GM21576 (cell line): ENCODE results near the gene ZNRF1.
"Not testable (repeated sequence)": the region's sequence is repeated elsewhere in the genome, so short reads cannot be mapped to it uniquely, and the experiment has no call there.

Experiments
- ATAC-seq: cut with Tn5 transposase; IDR thresholded peaks from one replicate; pipeline ENCODE4 v1.9.1; 2021; ENCODE audit warnings: mild to moderate bottlenecking, moderate library complexity; ENCODE audit not compliant: unreplicated experiment

Gene ZNRF1

GRCh38 chr16:74998481-74999218 is at the start of gene ZNRF1:
Gene ZNRF1 (plus strand): TSS chr16:74999024. CDS start chr16:74999672, 648 bp downstream.
- peak; percentile 54 for ATAC-seq

- ATAC-seq, result no peak
These were observed 49.5 kb upstream of the ZNRF1 start for GRCh38 chr16:74949309-74949708.

DNA sequence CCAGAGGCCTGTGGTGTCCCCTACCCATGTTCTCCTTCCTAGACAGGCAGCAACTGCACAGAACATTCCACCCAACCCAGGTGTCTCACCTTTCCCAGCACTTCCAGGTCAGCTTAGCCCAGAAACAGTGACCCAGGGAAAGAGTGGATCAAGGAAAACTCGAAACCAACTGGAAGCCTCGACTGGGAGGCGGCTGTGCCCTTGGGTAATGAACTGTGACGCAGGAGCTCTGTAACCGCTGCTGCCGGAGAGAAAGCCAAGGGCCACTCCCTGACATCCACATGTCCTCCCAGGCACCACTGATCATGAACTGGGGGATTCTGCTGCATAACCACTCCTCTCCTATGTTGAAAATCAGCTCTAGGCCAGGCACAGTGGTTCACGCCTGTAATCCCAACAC is 48.3 kb upstream of the ZNRF1 start:
- ATAC-seq, result no peak

DNA sequence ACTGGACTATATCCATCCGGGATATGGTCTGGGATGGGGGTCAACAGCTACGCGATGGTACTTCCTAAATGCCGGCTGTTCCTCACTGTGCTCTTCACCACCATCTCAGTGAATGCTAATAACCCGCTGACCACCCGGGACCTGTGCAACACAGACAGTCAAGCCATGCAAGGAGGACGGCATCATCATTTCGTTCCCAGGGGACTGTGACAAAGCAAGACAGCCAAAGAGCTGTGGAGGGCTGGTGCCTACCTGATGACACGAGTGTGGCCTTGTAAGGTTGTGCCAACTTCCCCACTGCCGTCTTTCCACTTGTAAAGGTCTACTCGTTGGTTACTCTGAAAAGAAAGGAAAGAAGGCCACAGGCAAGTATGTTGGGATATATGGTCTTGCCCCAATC is 47.6 kb upstream of the ZNRF1 start:
- no peak for ATAC-seq

- ATAC-seq, result no peak
These were observed 47.1 kb upstream of the ZNRF1 start for GRCh38 chr16:74951681-74952080.

GRCh38 chr16:74954763-74955162 is 44.1 kb upstream of the ZNRF1 start:
- ATAC-seq, result no peak

DNA sequence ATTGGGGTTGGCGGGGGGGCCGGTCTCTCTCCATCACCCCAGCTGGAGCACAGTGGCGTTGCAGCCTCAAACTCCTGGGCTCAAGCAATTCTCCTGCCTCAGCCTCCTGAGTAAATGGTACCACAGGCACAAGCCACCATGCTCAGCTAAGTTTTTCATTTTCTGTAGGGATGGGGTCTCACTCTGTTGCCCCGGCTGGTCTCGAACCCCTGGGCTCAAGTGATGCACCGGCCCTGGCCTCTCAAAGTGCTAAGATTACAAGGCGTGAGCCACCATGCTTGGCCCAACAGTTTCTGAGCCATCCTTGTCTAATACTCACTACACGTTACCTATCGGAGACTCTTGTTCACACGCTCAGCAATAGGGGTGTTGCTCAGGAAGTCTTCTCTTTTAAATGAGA is 25.5 kb upstream of the ZNRF1 start:
- ATAC-seq, result no peak

GRCh38 chr16:74975591-74975990 is 23.2 kb upstream of the ZNRF1 start:
- no peak for ATAC-seq

- no peak for ATAC-seq
These were observed 16.6 kb upstream of the ZNRF1 start for GRCh38 chr16:74982256-74982655.

GRCh38 chr16:74984194-74984528 is 14.7 kb upstream of the ZNRF1 start:
- no peak for ATAC-seq

DNA sequence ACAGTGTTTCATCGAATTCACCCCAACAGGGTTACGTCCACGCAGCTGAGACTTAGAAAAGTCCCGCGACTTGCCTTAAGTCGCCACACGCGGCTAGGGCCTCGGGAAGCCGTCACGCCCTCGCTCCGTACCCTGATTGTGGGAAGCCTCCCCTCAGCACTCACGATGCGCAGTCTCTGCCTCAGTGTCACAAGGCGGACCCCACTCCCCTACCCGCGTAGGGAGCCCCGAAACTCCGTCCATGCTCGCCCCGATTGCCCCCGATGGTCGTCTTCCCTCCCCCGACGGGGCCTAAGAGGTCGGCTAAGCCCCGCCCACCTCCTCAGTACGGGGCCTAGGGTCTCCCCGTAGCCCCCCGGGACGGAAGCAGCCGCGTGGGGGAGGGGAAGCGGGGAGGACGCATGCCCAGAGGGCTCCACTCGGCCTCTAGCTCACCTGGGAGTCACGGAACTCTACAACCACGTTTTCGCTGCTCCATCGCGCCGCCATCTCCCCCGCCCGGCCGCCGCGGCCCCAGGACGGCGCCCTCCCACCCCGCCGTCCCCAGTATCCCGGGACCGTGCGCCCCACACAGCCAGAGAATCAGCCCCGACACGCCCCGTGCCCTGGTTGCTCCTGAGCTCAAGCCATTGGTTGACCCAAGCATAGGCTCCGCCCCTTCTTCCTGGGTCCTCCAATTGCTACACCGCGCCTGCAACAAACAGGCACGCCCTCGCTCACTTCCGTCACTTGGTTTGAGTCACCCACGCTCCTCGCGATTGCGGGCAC is 14.1 kb upstream of the ZNRF1 start, which contains the start of gene WDR59:
Gene WDR59 (minus strand): TSS at position 595 of the 768 bp plus-strand sequence. CDS start 106 bp downstream, at position 489.
- peak; percentile 100 for ATAC-seq

GRCh38 chr16:74987027-74987681 is 11.7 kb upstream of the ZNRF1 start:
- no peak for ATAC-seq

DNA sequence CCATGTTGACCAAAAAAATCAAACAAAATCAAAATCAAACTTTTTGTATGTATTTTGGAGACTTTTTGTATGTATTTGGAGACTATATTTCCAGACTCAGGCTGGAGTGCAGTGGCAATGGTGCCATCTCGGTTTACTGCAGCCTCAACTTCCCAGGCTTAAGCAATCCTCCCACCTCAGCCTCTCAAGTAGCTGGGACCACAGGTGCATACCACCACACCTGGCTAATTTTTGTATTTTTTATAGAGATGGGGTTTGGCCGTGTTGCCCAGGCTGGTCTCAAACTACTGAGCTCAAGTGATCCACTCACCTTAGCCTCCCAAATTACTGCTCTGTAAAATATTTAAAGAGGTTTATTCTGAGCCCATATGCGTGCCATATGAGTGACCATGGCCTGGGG is 9.0 kb upstream of the ZNRF1 start:
- ATAC-seq, result not testable (repeated sequence)

- no peak for ATAC-seq
These were observed 8.0 kb upstream of the ZNRF1 start for GRCh38 chr16:74990832-74991231.

DNA sequence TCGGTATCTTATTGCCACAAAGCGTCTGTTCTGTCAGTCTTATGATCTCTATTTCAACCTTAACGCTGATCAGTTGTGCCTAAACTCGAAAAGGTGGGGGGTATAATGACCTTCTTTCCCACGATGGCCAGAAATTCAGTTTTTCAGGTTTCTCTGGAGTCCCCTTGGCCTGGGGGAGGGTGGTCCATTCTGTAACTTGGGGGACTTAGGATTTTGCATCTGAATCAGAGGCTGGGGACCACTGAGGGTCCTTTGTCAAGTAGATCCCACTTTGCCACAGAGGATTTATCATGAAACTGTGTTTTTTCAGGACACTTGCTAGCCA is 7.6 kb upstream of the ZNRF1 start:
- no peak for ATAC-seq

DNA sequence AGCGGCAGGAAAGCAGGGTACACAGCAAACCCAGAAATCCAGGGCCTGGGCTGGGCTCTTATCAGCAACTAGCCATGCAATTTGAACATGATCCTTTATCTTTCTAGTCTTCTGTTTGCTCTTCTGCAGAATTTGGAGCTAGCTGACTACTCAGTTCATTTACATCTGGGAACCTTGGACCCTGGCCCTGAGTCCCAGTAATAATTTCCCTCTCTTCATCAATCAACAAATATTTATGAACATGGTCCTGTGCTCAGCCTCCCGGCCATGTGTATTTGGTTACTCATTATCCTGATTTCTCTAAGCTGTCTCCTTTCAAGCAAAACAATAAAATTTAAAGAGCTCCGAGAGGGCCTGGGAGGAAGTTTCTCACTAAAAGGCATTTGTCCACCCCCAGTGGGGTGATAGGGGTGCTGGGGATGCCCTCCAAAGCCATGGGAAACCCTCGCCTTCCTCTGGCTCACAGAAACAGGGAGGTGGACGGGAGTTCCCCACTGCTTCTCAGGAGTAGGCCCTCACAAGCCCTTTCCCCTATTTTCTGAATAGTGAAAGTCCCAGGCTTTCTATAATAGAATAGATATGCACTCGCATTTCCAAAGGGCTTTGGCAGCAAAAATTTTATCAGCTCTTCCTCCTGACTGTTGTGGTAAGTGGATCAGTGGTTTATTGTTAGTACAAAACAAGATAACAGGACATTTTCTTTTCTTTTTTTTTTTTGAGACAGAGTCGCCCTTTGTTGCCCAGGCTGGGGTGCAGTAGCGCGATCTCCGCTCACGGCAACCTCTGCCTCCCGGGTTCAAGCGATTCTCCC is 7.0 kb upstream of the ZNRF1 start:
- ATAC-seq, result no peak

DNA sequence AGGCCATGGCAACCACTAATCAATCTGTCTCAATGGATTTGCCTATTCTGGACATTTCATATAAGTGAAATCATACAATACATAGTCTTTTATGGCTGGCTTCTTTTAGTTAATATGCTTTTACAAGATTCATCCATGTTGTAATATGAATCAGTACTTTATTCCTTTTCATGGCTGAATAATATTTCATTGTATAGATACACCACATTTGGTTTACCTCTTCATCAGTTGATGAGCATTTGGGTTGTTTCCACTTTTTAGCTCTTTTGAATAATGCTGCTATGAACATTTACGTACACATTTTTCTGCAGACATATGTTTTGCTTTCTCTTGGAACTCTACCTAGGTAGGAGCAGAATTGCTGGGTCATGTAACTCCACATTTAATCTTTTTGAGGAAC is 2.8 kb upstream of the ZNRF1 start:
- no peak for ATAC-seq

GRCh38 chr16:74997042-74997491 is 1.8 kb upstream of the ZNRF1 start:
- no peak for ATAC-seq

- ATAC-seq, result peak; percentile 26
These were observed 390 bp downstream of the ZNRF1 start for GRCh38 chr16:74999219-74999608.

DNA sequence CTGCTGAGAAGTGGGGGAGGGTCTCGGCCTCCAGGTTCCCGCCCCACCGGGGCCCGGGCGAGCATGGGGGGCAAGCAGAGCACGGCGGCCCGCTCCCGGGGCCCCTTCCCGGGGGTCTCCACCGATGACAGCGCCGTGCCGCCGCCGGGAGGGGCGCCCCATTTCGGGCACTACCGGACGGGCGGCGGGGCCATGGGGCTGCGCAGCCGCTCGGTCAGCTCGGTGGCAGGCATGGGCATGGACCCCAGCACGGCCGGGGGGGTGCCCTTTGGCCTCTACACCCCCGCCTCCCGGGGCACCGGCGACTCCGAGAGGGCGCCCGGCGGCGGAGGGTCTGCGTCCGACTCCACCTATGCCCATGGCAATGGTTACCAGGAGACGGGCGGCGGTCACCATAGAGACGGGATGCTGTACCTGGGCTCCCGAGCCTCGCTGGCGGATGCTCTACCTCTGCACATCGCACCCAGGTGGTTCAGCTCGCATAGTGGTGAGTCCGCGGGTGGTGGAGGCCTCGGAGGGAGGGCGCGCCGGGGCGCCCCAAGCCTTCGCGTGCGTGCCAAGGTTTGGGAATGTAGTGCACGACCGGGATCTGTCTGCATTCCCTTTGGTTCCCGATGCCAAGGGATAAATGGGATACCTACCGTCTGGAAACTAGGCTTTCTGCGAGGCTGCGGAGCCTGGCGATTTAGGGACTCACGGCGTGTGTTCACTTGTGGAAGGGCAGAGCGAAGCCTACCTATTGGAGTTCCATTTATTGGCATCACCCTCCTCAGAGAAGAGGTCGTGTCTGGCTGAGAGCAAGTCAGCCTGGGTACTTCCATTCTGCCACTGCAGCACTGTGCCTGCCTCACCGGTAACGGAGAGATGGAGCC is 1.0 kb downstream of the ZNRF1 start:
- ATAC-seq, result peak; percentile 38
